SU-DHL-6 (cell line): ENCODE measurements around the gene UBAC1.

Source experiments
- H2AFZ ChIP-seq: fragments of 200-600 bp; sonication (generic); 2 replicates; pipeline ENCODE4 v1.6.1; 2014; ENCODE audit warnings: low read depth, mild to moderate bottlenecking, moderate library complexity, mixed read lengths, antibody characterized with exemption, low read length; ENCODE audit not compliant: severe bottlenecking
- H3F3A ChIP-seq: fragments of 200-600 bp; shearing (Covaris generic); 2 replicates; pipeline ENCODE4 v1.6.0; 2016; ENCODE audit warnings: antibody characterized with exemption, mild to moderate bottlenecking; ENCODE audit not compliant: insufficient read depth
- H3K27ac ChIP-seq: fragments of 200-600 bp; sonication (generic); 2 replicates; pipeline ENCODE4 v1.5.1; 2016; ENCODE audit warnings: low read depth, mild to moderate bottlenecking, low read length, moderate library complexity, mixed read lengths
- H3K27me3 ChIP-seq: fragments of 200-600 bp; sonication (generic), shearing (Covaris generic); 2 replicates; pipeline ENCODE4 v1.6.0; 2014; ENCODE audit warnings: mild to moderate bottlenecking, low read length
- H3K36me3 ChIP-seq: fragments of 200-600 bp; sonication (generic); 2 replicates; pipeline ENCODE4 v1.6.1; 2014; ENCODE audit warnings: mild to moderate bottlenecking, low read length, mixed read lengths
- H3K4me2 ChIP-seq: fragments of 300-600, 200-600 bp; shearing (Covaris generic), sonication (generic); 2 replicates; pipeline ENCODE4 v1.6.0; 2014; ENCODE audit warnings: low read length, low read depth, mild to moderate bottlenecking; ENCODE audit not compliant: poor library complexity, severe bottlenecking
- H3K4me3 ChIP-seq: fragments of 200-600 bp; sonication (generic); 2 replicates; pipeline ENCODE4 v1.5.1; 2014; ENCODE audit warnings: antibody characterized with exemption, low read length, mild to moderate bottlenecking, mixed read lengths; ENCODE audit not compliant: insufficient read depth, poor library complexity, severe bottlenecking
- H3K79me2 ChIP-seq: fragments of 200-600 bp; sonication (generic); 2 replicates; pipeline ENCODE4 v1.6.1; 2014; ENCODE audit warnings: mild to moderate bottlenecking, low read length, moderate library complexity; ENCODE audit not compliant: insufficient read depth
- H3K9ac ChIP-seq: fragments of 200-600 bp; sonication (generic); 2 replicates; pipeline ENCODE4 v1.7.0; 2014; ENCODE audit warnings: mild to moderate bottlenecking, low read length
- H3K9me2 ChIP-seq: fragments of 200-600 bp; sonication (generic); replicated peaks from 2 replicates; pipeline ENCODE4 v1.6.1; 2014; ENCODE audit warnings: low read length; ENCODE audit not compliant: insufficient read depth
- H3K9me3 ChIP-seq: fragments of 200-600 bp; sonication (generic); 2 replicates; pipeline ENCODE4 v1.6.1; 2014; ENCODE audit warnings: low read length, mixed read lengths; ENCODE audit not compliant: insufficient read depth
- H4K20me1 ChIP-seq: fragments of 200-600 bp; sonication (generic); 2 replicates; pipeline ENCODE4 v1.6.1; 2014; ENCODE audit warnings: low read depth, mild to moderate bottlenecking, antibody characterized with exemption, low read length, moderate library complexity, mixed read lengths
- EZH2phosphoT487 ChIP-seq: fragments of 200-600 bp; sonication (generic), shearing (Covaris generic); conservative IDR thresholded peaks from 2 replicates; pipeline ENCODE4 v1.6.1; 2018; ENCODE audit warnings: mild to moderate bottlenecking, antibody characterized with exemption, low read length, moderate library complexity, mixed read lengths
- TF ChIP-seq, protein P1 (sequence below): fragments of 200-600 bp; sonication (generic); IDR thresholded peaks from one replicate; pipeline ENCODE4 v1.5.1; 2017; ENCODE audit warnings: antibody characterized with exemption, mild to moderate bottlenecking, low read length, moderate library complexity; ENCODE audit not compliant: insufficient read depth, poor library complexity, severe bottlenecking

Gene UBAC1

DNA sequence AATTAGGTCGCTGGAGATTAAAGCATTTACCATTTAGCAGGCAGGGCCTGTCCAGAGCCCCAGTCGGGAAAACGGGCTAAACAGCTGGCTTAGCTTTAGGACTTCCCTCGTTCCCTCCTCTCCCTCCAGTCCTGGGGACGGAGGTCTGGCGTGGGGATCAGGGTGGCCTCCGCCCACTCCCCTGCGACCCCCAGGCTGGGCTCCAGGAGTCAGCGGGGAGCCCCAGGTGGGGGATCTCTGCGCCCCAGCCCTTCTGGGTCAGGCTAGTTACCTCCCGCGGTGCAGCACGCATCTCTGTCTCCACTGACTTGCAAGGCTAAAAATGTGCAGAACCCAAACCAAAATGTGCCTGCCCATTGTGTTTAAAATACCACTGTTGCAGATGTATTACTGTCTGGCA lies 37.7 kb downstream of the UBAC1 start:
- TF ChIP-seq, protein P1, sequence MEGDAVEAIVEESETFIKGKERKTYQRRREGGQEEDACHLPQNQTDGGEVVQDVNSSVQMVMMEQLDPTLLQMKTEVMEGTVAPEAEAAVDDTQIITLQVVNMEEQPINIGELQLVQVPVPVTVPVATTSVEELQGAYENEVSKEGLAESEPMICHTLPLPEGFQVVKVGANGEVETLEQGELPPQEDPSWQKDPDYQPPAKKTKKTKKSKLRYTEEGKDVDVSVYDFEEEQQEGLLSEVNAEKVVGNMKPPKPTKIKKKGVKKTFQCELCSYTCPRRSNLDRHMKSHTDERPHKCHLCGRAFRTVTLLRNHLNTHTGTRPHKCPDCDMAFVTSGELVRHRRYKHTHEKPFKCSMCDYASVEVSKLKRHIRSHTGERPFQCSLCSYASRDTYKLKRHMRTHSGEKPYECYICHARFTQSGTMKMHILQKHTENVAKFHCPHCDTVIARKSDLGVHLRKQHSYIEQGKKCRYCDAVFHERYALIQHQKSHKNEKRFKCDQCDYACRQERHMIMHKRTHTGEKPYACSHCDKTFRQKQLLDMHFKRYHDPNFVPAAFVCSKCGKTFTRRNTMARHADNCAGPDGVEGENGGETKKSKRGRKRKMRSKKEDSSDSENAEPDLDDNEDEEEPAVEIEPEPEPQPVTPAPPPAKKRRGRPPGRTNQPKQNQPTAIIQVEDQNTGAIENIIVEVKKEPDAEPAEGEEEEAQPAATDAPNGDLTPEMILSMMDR, result no peak
- TF ChIP-seq EZH2phosphoT487, result no peak
- Histone ChIP-seq H3K9ac (no peak overlapping the region), H3K27ac (no peak overlapping the region), H3K4me2 (no peak overlapping the region), H3K9me3 (no peaks in the 10 kb centered on the region), H3K4me3 (no peak overlapping the region), H3K27me3 (no peaks in the 10 kb centered on the region), H2AFZ (no peak overlapping the region), H3K9me2 (no peaks in the 10 kb centered on the region), H3K79me2 (no peaks in the 10 kb centered on the region), H4K20me1 (no peaks in the 10 kb centered on the region), H3F3A (no peaks in the 10 kb centered on the region), H3K36me3 (no peaks in the 10 kb centered on the region)

GRCh38 chr9:135921749-135922310 lies 39.3 kb downstream of the UBAC1 start:
- H4K20me1 ChIP-seq, result no peaks in the 10 kb centered on the region
- H3K4me3 ChIP-seq, result no peak overlapping the region
- H3K9me3 ChIP-seq, result no peaks in the 10 kb centered on the region
- no peak overlapping the region for H3K27ac ChIP-seq
- no peak overlapping the region for H2AFZ ChIP-seq
- H3K79me2 ChIP-seq, result no peaks in the 10 kb centered on the region
- no peak overlapping the region for H3K9ac ChIP-seq
- H3K4me2 ChIP-seq, result no peak overlapping the region
- no peaks in the 10 kb centered on the region; the same call in 1 of the 2 replicates for H3K36me3 ChIP-seq
- no peaks in the 10 kb centered on the region for H3K27me3 ChIP-seq
- H3K9me2 ChIP-seq, result no peaks in the 10 kb centered on the region
- TF ChIP-seq EZH2phosphoT487, result no peak
- TF ChIP-seq, protein P1, result no peak
- no peaks in the 10 kb centered on the region for H3F3A ChIP-seq

DNA sequence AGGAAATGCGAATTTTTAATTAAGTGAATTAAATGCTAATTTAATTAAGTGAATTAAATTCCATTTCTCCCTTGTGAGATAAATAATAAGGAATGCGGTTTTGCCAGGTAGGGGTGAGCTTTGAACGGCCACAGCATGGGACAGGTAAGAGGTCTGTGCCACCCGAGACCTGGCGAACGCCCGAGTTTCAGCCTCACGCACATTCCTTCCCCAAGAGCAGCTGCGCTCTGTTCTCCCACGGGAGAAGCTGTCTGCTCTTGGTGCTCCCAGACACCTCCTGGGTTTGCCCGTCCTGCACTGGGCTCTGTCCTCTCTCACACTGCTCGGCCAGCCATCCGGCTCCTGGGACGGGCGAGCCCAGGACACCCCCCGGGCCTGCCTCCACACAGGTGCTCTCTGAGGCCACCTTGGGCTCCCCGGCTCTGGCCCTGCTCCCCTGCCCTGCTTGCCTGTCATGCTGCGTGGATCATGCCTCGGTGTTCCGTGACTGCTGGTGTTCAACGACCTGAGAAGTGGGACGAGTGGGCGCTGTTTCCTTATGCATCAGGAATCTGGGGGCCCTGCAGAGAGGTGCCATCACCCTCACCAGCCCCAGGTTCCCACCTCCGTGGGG lies 40.1 kb downstream of the UBAC1 start:
- Histone ChIP-seq H2AFZ (no peak overlapping the region), H3K4me3 (no peak overlapping the region), H3K36me3 (peaks cover 1% of the 10 kb centered on the region), H3K79me2 (no peaks in the 10 kb centered on the region), H3K4me2 (no peak overlapping the region), H3K27me3 (no peaks in the 10 kb centered on the region), H3K27ac (no peak overlapping the region), H3F3A (no peaks in the 10 kb centered on the region), H4K20me1 (no peaks in the 10 kb centered on the region), H3K9me2 (no peaks in the 10 kb centered on the region), H3K9ac (no peak overlapping the region), H3K9me3 (peaks cover under 1% of the 10 kb centered on the region; the same call in 1 of the 2 replicates)
- no peak for TF ChIP-seq EZH2phosphoT487
- TF ChIP-seq, protein P1, result no peak
